Stimulated activated CD8-positive, alpha-beta memory T cell treated with anti-CD3 and anti-CD28 coated beads, Interleukin-4, amount 100 ng/mL, for 24 hours (primary cell): ENCODE results near the gene DNAJB6.

Experiments
- DNase-seq: peaks from one replicate; pipeline ENCODE4 v3.0.0-alpha.2; 2020; ENCODE audit warnings: low read depth

Gene DNAJB6

DNA sequence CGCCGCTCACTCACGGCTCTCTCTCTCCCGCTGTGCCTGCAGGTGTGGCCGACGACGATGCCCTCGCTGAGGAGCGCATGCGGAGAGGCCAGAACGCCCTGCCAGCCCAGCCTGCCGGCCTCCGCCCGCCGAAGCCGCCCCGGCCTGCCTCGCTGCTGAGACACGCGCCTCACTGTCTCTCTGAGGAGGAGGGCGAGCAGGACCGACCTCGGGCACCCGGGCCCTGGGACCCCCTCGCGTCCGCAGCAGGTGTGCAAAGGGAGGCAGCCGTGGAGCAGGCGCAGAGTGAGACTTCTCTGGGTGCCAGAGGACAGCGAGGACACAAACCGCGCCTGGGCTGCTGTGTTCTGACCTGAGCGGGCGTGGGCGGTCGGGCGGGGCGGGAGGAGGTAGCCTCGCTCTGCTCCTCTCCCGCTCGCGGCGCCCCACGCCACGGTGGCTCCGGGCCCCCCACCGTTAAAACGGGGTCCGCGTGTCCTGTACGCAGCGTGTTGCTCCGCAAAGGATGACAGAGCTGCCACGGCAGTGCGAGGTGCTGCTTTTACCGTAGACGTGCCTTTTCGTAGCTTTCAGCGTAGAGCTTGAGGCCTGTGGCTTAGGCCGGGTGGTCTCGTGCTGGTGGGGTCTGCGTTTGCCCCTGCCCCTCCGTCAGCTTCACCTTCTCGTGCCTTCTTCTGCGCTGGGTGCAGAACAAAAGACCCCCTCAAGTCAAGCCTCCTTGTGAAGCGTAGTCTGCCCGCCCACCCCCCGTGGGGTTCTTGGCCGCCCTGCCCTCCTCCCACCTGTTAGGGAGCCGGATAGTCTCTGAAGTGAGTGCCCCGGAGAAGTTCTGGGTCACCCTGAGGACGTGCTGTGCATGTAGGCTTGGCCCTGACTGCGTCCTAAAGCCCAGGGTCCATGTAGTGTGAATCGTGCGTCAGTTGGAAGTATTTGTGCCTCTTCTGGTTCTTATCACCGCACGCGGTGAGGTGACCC, 73.2 kb downstream of the DNAJB6 start:
- no peak for DNase-seq

DNA sequence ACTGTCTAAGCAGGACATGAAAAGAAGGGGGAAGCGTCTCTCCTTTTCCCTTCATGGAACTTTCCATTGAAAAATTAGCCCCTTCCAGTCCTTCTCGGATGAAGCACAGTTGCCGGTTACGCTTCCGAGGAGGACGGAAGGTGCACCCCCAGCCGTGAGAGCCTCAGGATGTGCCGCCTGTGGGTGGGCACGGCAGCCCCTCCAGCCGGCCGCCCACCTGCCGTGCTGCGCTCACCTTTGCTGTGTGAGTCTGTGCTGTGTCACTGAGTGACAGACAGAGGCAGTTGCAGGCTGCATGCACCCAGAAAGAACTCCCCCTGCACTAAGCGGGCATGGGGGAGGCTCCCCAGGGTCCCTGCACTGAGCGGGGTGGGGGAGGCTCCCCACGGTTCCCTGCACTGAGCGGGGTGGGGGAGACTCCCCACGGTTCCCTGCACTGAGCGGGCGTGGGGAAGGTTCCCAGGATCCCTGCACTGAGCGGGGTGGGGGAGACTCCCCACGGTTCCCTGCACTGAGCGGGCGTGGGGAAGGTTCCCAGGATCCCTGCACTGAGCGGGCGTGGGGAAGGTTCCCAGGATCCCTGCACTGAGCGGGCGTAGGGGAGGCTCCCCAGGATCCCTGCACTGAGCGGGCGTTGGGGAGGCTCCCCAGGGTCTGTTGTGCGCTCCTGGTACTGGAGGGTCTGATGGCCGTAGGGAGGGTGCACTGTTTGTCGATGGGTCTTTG, 74.2 kb downstream of the DNAJB6 start:
- DNase-seq: no peak

DNA sequence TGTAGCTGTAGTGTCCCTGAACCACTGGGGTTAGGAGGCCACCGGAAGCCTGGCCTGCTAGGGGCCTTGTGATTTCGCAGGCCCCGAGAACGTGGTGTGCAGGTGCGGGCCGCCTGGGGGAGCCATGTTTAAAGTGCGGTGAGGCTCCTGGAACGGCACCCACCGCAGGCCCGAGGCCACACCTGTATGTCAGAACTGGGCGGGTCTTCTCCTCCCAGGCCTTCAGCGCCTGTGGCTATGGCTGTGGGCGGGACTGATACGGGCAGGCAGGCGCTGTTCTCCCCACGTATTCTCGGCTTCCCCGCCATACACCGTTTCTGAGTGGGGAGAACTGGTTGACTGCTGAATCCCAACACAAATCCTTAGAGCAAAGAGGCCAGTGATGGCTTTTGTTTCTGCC, 74.8 kb downstream of the DNAJB6 start:
- peak; percentile 34 for DNase-seq

DNA sequence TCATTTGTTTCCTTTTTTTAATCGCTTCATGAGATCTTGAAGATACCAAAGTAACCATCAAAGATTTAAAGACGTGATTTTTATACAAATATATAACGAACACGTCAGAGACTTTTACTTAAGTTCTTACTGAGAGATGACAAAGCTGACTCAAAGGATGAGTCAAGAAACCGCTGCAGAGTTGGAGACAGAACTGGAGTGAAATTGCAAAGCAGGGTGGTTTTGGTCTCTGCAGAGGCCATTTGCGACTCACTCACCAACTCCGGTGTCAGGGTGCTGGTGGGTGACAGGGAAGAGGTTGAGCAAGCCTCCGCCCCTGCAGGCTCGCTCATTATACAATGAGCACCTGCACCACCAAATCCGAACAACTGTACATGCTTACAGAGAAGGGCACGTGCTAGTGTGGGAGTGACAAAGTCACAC, 75.2 kb downstream of the DNAJB6 start:
- DNase-seq: peak; percentile 38

DNA sequence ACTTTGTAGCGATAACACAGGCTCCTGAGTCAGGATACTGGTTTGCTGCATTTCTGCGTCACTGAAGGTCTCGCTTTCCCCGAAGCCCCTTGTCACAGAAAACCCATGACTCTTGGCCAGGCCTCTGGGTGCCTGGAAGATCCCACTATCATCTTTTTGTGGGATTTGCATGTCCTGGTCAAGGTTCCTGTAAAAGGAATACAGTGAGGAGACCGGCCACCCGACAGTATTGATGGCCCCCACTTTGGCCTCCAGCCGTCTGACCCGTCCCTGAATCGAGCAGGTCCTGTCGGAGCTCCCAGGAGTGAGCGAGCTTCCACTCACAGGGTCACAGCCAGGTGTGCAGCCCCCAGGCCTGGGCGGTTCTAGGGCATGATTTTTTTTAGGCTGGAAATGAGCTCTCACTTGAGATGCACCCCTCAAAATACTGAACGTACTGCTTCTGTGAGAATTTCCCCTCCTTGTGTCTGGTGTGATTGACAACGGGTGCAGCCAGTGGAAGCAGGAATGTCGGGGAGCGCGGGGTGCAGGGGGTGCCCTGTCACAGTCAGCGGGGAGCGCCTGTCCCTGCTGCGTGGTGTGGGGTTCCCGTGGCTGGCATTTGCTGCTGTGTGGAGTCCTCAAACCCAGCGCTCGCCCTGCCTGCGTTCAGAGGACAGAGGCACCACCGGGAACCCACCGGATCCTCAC, 75.8 kb downstream of the DNAJB6 start:
- DNase-seq: no peak

DNA sequence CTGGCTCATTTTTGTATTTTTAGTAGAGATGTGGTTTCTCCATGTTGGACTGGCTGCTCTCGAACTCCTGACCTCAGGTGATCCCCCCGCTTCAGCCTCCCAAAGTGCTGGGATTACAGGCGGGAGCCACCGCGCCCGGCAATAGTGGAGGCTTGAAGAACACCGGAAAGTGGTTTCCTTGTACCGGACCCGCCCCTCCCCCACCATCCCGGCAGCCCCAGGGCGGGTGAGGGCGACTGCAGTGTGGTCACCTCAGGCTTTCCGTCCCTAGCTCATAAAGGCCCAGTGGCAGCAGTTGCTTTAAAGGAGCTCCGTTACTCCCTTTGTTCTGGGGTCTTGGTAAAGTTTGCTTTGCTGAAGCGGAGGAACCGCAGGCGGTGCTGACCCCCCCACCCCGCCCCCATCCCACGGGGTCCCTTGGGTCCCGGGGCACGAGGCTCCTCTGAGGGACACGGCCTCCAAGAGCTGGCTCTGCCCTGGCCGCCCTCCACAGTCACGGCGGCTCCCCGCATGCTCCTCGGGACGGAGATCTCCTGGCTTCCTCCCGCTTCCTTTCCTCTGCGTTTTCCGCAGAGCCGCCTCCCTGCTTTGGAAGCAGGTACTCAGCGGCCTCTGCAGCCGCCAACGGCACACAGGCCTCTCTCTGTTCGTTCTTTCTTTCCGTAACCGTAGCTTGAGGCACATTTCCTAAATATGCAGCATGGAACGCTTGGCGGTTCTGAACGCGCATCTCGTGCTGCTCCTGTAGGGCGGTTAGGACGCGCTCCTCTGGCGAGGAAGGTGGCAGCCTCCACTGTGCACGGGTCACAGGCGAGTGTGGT, 77.3 kb downstream of the DNAJB6 start:
- no peak for DNase-seq

DNA sequence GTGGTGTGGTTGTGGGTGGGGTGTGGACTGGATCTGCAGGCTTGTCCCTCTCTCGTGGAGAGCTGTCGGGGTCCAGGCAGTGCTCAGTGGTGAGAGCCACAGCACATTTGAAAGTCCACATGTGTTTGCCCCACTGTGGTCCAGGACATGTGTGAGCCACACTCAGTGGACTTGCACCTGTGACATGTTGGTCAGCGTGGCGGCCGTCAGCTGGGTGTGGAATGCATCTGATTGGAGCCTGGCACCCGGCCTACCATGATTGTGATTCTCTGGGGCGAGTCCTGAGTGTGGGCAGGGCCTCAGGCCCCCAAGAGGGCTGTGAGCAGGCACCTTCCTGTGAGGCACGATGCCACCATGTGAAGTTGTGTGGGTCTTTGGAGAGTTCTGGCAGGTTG, 77.9 kb downstream of the DNAJB6 start:
- no peak for DNase-seq

DNA sequence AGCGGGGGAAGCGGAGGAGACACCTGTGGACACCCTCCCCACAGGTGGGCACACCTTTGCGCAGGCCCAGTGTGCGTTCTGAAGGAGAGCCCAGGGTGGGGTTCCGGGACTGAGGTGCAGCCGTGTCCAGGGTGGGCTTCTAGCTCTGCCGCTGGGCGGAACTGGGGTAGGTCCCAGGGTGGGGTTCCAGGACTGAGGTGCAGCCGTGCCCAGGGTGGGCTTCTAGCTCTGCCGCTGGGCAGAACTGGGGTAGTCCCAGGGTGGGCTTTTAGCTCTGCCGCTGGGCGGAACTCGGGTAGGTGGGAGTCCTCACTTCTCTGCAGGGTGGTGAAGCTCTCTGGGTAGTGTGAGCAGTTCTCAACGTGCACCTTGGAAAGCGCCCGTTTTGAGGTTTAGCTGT, 78.7 kb downstream of the DNAJB6 start:
- DNase-seq: no peak

DNA sequence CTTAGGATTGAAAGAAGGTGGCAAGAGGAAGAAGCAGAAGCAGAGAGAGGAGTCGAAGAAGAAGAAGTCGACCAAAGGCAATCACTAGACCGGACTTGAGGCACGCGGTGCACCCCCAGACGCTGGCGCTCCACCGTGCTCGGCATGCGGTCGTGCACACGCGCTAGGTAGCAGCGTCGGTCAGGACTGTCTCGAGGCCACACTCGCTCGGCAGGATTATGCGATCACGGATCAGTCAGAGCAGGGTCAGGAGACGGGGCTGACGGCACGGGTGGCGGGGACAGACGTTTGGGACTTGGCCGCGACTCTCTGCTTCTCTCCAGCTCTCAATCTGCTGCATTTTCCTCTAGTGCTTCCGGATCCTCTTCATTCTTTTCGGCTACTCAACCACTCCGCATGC, 79.2 kb downstream of the DNAJB6 start:
- DNase-seq: no peak

DNA sequence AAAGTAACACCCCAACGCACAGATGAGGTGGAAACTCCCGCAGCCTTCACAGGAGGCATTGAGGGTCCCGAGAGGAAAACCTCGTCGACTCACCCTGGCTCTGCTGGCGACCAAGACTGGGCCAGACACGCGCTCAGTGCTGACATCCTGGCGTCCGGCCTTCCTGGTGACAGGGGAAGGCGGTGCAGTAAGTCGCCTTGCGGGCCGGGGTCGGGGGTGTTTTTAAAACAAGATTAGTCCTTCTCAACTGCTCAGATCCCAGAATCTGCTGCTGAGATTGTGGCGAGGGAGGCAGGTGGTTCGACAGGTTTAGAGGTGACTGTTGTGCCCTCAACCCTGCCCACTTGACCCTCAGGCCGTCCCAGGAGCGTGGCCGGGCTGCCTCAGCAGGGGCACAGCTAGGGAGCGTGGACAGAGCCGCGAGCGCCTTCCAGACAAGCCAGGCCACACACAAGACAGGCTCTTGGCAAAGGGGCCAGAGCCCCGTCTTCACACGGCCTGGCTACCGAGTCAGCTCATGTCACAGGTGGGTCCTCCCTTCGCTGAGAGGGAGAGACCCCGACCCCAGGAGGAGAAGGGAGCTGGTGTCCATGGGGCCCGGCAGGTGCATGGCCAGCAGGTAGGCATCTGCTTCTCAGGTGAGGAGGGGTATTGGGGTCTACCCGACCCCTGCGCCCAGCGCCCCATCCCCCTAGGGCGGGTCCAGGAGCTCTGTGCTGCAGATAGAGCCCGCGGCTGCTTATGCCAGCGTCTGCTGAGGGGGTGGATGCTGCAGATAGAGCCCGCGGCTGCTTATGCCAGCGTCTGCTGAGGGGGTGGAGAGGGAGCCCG, 81.6 kb downstream of the DNAJB6 start:
- no peak for DNase-seq

DNA sequence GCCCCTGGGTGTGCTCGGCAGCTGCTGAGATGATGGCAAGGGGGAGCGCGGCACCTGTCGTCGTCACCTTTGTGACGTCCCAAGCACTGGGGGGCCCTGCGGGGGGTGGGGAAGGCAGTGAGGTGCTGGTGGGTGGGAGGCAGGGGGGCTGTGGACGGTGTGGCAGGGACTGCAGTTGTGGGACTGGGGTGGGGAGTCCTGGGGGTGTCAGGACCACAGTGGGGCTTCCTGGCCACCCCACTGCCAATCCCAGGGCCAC, 82.2 kb downstream of the DNAJB6 start:
- DNase-seq: no peak

DNA sequence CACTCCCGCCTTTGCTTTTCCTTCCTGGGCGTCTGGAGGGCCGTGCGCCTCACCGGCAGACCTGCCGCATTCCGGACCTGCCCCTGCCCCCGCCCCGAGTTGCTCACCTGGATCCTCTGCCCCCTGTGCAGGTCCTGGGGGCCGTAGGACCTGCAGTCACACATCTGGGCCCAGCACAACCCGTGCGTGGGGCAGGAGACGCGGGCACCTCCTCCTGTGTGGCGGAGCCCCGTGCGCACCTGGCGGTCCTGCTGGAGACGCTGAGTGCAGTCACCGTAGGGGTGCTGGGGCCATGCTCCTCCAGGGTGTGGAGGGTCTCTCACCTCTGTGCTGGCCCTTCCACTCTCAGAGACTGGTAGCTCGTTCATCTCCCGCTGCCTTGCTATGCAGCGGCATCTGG, 85.5 kb downstream of the DNAJB6 start:
- DNase-seq: no peak

DNA sequence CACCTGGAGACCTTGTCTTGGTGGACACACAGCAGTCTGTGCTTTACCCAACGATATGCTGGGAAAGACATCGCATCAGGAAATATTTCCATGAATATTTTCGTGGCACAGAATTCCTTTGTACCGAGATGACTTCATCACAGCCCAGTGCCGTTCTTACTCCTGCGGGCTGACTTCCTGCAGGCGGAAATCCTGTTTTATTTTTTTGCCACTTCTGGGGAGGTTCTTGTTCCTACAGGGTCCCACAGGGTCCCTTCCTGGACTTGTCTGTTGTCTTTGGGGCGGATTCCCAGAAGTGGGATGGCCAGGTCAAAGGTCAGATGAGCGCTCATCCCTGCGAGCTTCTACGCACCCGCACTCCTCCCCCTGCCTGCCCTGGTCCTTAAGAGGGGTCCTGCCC, 86.5 kb downstream of the DNAJB6 start:
- no peak for DNase-seq

DNA sequence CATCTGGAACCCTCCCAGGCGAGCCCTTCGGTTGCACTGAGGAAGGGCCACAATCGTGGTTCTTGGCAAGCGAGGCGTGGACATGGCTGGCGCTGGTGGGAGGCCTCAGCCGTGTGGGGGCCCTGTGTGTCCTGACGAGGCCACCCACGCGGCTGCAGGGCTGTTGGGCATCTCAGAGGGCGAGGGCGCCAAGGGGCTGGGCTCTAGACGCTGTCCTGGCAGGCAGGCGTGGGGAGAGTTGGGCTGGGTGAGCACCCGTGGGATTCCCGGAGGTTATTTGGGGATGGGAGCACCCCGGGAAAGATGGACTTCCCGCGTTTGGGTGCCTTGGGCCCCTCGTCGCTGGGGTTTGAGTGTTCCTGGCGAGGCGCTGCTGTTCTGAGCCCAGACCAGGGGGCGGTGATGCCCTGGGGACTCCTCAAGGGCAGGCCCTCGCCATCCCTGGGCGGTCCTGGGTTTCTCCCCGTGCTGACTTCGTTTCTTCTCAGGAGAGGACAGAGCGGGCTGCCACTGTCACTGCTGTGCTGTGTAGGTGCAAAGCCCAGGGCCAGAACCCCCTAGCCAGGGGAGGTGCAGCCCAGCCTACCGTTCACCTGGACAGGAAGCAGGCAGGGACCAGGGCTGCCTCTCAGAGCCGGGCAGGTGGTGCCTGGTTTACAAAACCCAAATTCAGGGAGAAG, 87.2 kb downstream of the DNAJB6 start:
- DNase-seq: no peak

DNA sequence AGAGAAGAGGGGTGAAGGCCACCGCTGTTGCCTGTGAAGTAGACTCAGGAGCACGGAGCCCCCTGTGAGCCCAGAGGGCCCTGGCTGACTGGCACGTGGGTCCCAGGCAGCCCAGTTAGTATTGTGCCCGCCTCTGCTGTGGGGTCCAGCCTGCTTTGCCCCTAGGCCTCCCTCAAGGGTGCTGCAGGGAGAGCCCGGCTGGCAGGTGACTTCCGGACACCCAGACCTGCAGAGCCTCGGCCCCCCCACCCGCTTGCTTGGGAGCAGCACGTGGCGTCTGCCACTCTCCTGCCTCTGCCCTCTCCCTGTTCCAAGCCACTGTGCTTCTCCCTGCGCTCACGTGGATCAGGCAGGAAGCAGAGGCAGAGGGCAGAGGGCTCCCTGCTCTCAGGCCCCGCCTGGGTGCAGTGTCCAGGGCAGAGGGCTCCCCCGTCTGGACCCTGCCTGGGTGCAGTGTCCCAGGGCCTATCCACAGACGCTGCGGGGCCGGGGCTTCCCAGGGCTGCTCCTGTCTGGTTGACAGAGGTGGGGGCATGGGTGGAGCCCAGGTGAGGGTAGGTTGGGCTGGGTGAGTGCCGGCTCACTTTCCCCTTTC, 88.4 kb downstream of the DNAJB6 start:
- DNase-seq: no peak

DNA sequence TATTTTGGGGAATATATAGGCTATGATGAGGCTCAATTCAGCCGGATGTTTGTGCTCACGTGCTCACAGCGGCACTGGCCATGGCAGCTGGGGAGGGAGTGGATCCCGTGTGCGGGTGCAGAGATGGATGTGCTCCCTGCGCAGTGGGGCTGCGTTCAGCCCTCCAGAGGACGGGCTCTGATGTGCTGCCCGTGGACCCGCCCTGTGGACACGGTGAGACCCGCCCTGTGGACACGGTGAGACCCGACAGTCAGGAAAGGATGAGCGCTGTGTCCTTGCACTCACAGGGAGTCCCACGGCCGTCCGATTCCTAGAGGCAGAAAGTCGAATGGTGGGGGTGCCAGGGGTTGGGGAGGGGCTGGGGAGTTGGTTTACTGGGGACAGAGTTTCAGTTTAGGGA, 89.0 kb downstream of the DNAJB6 start:
- DNase-seq: no peak

DNA sequence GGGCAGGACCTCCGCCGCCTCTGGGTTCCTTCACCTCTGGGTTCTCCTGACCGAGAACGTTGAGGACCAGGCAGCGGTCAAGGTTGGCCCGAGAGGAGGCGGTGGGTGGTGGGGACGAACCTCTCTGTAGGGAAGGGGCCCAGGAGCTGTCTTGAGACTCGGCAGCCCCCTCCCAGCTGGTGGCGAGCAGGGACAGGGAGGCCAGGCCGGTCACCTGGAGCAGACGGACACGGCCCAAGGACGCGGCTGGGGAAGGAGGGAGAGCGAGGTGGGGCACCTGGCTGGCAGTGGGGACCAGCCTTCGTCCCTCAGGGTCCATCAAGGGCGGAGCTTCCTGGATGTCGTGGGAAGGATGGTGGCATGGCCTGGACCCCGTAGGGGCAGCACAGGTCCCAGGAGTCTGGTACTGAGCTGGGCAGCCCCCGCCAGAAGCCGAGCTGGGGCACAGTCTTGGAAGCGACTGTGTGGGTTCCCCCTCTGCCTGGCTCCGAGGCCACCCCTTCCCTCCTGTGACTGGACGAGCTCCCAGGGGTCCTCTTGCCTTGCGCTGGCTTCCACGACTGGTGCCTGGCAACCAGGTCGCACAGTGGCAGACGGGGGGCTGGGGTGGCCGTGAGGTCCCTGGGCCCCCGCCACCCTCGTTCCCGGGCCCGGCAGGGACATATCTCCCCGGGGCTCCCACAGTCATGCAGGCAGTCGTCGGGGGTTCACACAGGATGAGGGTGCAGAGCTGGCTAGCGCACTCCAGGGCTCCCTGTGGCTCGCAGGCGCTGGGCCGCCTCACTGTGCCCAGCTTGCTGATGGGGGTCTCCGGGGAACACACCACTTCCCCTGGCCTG, 89.9 kb downstream of the DNAJB6 start:
- no peak for DNase-seq

DNA sequence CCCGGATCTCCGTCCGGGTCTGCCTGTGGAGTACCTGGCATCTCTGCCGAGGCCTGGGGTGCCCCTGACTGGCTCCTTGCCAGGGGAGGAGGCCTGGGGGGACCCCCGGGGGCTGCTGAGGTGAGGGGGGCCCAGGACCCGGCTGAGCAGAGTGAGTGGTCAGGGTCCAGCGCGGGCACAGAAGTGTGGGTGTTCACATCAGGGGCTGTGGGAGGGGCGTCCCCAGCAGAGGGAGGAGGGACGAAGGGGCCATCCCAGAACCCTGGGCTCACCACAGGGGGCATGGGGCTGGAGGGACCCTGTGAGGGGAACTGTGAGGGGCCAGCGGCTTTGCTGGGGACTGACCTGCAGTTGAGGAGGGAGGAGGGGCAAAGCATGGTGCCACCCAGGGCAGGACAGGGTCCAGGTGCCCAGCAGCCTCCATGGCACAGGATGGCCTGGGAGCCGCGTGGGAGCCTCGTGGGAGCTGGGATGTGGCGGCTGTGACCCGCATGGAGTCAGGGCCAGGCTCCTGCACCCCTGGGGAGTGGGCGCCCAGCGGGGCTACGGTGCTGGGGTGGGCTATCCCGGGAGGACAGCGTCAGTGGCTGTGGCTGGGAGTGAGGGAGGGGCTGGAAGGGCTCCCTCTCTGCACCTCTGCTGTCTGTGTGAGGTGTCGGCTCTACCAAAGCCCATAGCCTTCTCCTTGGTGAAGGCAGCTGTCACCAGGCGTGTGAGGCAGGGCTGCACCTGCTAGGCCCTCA, 91.2 kb downstream of the DNAJB6 start:
- no peak for DNase-seq

DNA sequence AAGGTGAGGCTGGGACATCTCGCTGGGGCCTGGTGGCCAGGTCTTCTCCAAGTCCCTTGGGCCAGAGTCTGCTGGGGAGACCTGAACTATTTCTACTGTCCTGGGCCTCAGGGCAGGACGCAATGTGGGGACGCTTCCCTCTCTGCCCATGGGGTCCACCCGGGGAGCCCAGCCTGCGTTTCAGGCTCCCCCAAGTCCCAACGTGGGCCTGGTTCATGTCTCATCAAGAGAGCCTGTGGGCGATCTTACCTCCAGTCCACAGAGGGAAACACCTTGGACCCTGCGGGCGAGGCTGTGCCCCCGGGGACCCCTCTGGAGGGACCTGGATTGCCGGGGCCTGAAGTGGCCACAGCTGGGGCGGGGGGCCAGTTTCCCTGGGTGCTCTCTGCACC, 91.7 kb downstream of the DNAJB6 start:
- no peak for DNase-seq
